Heart left ventricle (tissue), 13 donors: ENCODE data around the gene TNFAIP2.

Source experiments
- CTCF ChIP-seq, 12 donors: fragments of 200-600 bp; sonication (generic) in 4 of 12; IDR thresholded peaks; one replicate each; pipeline versions ENCODE4 v1.5.0 to v1.8.0; 2018 to 2022; ENCODE audit warnings: antibody characterized with exemption in 12 of 12, mild to moderate bottlenecking in 5 of 12
- POLR2A ChIP-seq, 2 donors: fragments of 450-650 bp; IDR thresholded peaks; one replicate each; pipeline ENCODE4 v1.6.1; 2017; ENCODE audit warnings: antibody characterized with exemption in 2 of 2, mild to moderate bottlenecking in 2 of 2, moderate library complexity in 2 of 2
- donor health status: ischemic (EF 13 %, LVEDD 7.1; RV severe dilation, severe dysfunction).
- donor health status: DM: no; HTN: yes; CAD: no.
- donor health status: DM: no; HTN: no; CAD: no.
- donor health status: ischemic (EF 25% LVEDD 6.9; RV normal size, moderate dysfunction).
- donor health status: ischemic (EF 25% LVEDD 5.7; RV mildly dilated, moderate dysfunction).
- donor health status: ischemic (EF 35%, LVEDD 5.7; RV mildly dilated, moderate dysfunction).
- donor health status: nonischemic (EF 11% LVEDD 7.7; RV severe dilation, severe dysfunction).
- donor health status: DM: yes; HTN: yes; CAD: no.
- donor health status: PGD.
- donor health status: ischemic (EF 29% LVEDD 5.4; RV normal size, mild dysfunction).
- donor health status: nonischemic (EF 23%, LVEDD 6.1; RV moderate dilation, normal function).

GRCh38 chr14:103185051-103186029 is 62.1 kb downstream of the TNFAIP2 start:
- TF ChIP-seq CTCF (IDR thresholded peaks at IDR 0.05) (peak; percentile 50 to 70 (median 63)), POLR2A (IDR thresholded peaks at IDR 0.05) (no peak)
